PFSK-1 (cell line): ENCODE measurements around the gene CARMIL1.

Experiments
- POLR2AphosphoS5 ChIP-seq: IDR thresholded peaks from 2 replicates; pipeline ENCODE4 v1.6.1; 2012; ENCODE audit warnings: low read depth, mild to moderate bottlenecking, control low read depth, low read length, moderate library complexity
- REST ChIP-seq, 2 experiments: IDR thresholded peaks; 2 replicates each; pipeline versions ENCODE4 v1.6.1 to v1.8.0; 2011 to 2012; ENCODE audit warnings: low read depth in 2 of 2, low read length in 2 of 2, control low read depth in 1 of 2, inconsistent platforms in 1 of 2, mild to moderate bottlenecking in 1 of 2, moderate library complexity in 1 of 2; ENCODE audit not compliant: insufficient read depth in 1 of 2
- SIN3A ChIP-seq: IDR thresholded peaks from 2 replicates; pipeline ENCODE4 v1.6.1; 2012; ENCODE audit warnings: mild to moderate bottlenecking, low read length, moderate library complexity, borderline replicate concordance; ENCODE audit not compliant: insufficient read depth
- TAF1 ChIP-seq: IDR thresholded peaks from 2 replicates; pipeline ENCODE4 v1.6.1; 2012; ENCODE audit warnings: low read length, control low read depth, borderline replicate concordance; ENCODE audit not compliant: insufficient read depth

- TF ChIP-seq POLR2AphosphoS5 (no peak), TAF1 (no peak), REST (IDR thresholded peaks at IDR 0.05; ENCODE audit: insufficient read depth in 1 of 2, low read depth in 2 of 2, low read length in 2 of 2) (no peak), SIN3A (no peak)
These were observed 274.3 kb downstream of the CARMIL1 start for GRCh38 chr6:25553502-25553901.
